KMS-11 (cell line): ENCODE data around the gene MGST2.

Experiments used
- H2AFZ ChIP-seq: fragments of 200-600 bp; sonication (generic); 2 replicates; pipeline ENCODE4 v1.6.1; 2016; ENCODE audit warnings: antibody characterized with exemption, mixed run types, low read depth
- H3K27ac ChIP-seq: fragments of 200-600 bp; sonication (generic); 2 replicates; pipeline ENCODE4 v1.6.1; 2016; ENCODE audit warnings: mild to moderate bottlenecking, mixed run types
- H3K27me3 ChIP-seq: fragments of 200-600 bp; sonication (generic); 2 replicates; pipeline ENCODE4 v1.6.1; 2017; ENCODE audit warnings: mild to moderate bottlenecking, low read depth, mixed run types, moderate library complexity; ENCODE audit not compliant: insufficient read depth
- H3K36me3 ChIP-seq: fragments of 200-600 bp; sonication (generic); 2 replicates; pipeline ENCODE4 v1.6.1; 2017; ENCODE audit warnings: mild to moderate bottlenecking, mixed run types; ENCODE audit not compliant: insufficient read depth
- H3K4me1 ChIP-seq: fragments of 200-600 bp; sonication (generic); 2 replicates; pipeline ENCODE4 v1.6.1; 2016; ENCODE audit warnings: mild to moderate bottlenecking, low read depth, mixed run types; ENCODE audit not compliant: poor library complexity, severe bottlenecking
- H3K4me2 ChIP-seq: fragments of 200-600 bp; sonication (generic); 2 replicates; pipeline ENCODE4 v1.7.0; 2016; ENCODE audit warnings: mild to moderate bottlenecking, mixed run types
- H3K4me3 ChIP-seq: fragments of 200-600 bp; sonication (generic); IDR thresholded peaks from 2 replicates; pipeline ENCODE4 v1.6.1; 2017; ENCODE audit warnings: low read depth, low read length, mixed read lengths; ENCODE audit not compliant: insufficient read depth
- H3K79me2 ChIP-seq: fragments of 200-600 bp; sonication (generic); 2 replicates; pipeline ENCODE4 v1.6.1; 2016; ENCODE audit warnings: low read depth, mixed run types; ENCODE audit not compliant: insufficient read depth
- H3K9ac ChIP-seq: fragments of 200-600 bp; sonication (generic); 2 replicates; pipeline ENCODE4 v1.6.1; 2016; ENCODE audit warnings: mild to moderate bottlenecking, mixed run types
- H4K20me1 ChIP-seq: fragments of 200-600 bp; sonication (generic); 2 replicates; pipeline ENCODE4 v1.6.1; 2016; ENCODE audit warnings: mild to moderate bottlenecking, mixed run types; ENCODE audit not compliant: insufficient read depth
- CTCF ChIP-seq: fragments of 200-600 bp; sonication (generic); conservative IDR thresholded peaks from 2 replicates; pipeline ENCODE4 v1.6.1; 2017; ENCODE audit warnings: low read depth, mild to moderate bottlenecking, antibody characterized with exemption, low read length, moderate library complexity, mixed read lengths

Gene MGST2

GRCh38 chr4:139659735-139660424, 5.7 kb upstream of the MGST2 start:
- Histone ChIP-seq H3K27me3 (no peaks in the 10 kb centered on the region), H3K36me3 (no peaks in the 10 kb centered on the region), H2AFZ (no peak overlapping the region), H3K9ac (no peak overlapping the region), H3K4me3 (no peak overlapping the region), H3K27ac (no peak overlapping the region), H3K4me1 (peaks cover 6% of the 10 kb centered on the region), H3K79me2 (no peaks in the 10 kb centered on the region), H4K20me1 (no peaks in the 10 kb centered on the region), H3K4me2 (no peak overlapping the region)
- no peak for TF ChIP-seq CTCF

- H2AFZ ChIP-seq, result no peak overlapping the region
- no peaks in the 10 kb centered on the region for H3K36me3 ChIP-seq
- no peaks in the 10 kb centered on the region for H3K79me2 ChIP-seq
- H3K27me3 ChIP-seq, result no peaks in the 10 kb centered on the region
- no peak for TF ChIP-seq CTCF
- H3K9ac ChIP-seq, result no peak overlapping the region
- no peak overlapping the region for H3K27ac ChIP-seq
- peaks cover 6% of the 10 kb centered on the region for H3K4me1 ChIP-seq
- no peak overlapping the region for H3K4me2 ChIP-seq
- no peak overlapping the region for H3K4me3 ChIP-seq
- no peaks in the 10 kb centered on the region for H4K20me1 ChIP-seq
Measured at GRCh38 chr4:139660568-139661043, 5.0 kb upstream of the MGST2 start.

- no peak for TF ChIP-seq CTCF
Measured at GRCh38 chr4:139663561-139664138, 2.0 kb upstream of the MGST2 start.

GRCh38 chr4:139664442-139664841, 1.2 kb upstream of the MGST2 start:
- H4K20me1 ChIP-seq, result no peaks in the 10 kb centered on the region
- no peak overlapping the region for H3K4me3 ChIP-seq
- H3K36me3 ChIP-seq, result no peaks in the 10 kb centered on the region
- no peak overlapping the region for H3K9ac ChIP-seq
- no peak for TF ChIP-seq CTCF
- H3K27me3 ChIP-seq, result no peaks in the 10 kb centered on the region
- H2AFZ ChIP-seq, result no peak overlapping the region; the same call in 1 of the 2 replicates
- peaks cover 7% of the 10 kb centered on the region for H3K4me1 ChIP-seq
- H3K4me2 ChIP-seq, result no peak overlapping the region
- no peak overlapping the region for H3K27ac ChIP-seq
- H3K79me2 ChIP-seq, result no peaks in the 10 kb centered on the region

More at GRCh38 chr4:139663561-139664138, 2.0 kb upstream of the MGST2 start:
- H3K4me1 ChIP-seq, result peaks cover 7% of the 10 kb centered on the region
- H3K9ac ChIP-seq, result no peak overlapping the region
- no peak overlapping the region for H3K4me3 ChIP-seq
- no peaks in the 10 kb centered on the region for H3K79me2 ChIP-seq
- H3K27me3 ChIP-seq, result no peaks in the 10 kb centered on the region
- no peaks in the 10 kb centered on the region for H3K36me3 ChIP-seq
- no peak overlapping the region for H3K4me2 ChIP-seq
- no peak overlapping the region for H2AFZ ChIP-seq
- no peaks in the 10 kb centered on the region for H4K20me1 ChIP-seq
- no peak overlapping the region for H3K27ac ChIP-seq
